Loucy (cell line): Measurements from ENCODE around the gene HOXA7.

ENCODE experiments used
- CTCF ChIP-seq: fragments of 200-600 bp; sonication (generic); conservative IDR thresholded peaks from 2 replicates; pipeline ENCODE4 v1.5.1; 2014; ENCODE audit warnings: mild to moderate bottlenecking, antibody characterized with exemption, low read length
- EZH2phosphoT487 ChIP-seq: fragments of 200-600 bp; IDR thresholded peaks from 2 replicates; pipeline ENCODE4 v1.6.1; 2018; ENCODE audit warnings: antibody characterized with exemption, mild to moderate bottlenecking, moderate library complexity, borderline replicate concordance

GRCh38 chr7:27112361-27112760, 44.1 kb downstream of the HOXA7 start:
- TF ChIP-seq CTCF (no peak), EZH2phosphoT487 (no peak)
